Esophagus squamous epithelium (tissue), 5 donors: ENCODE data around the gene HIKESHI. TPM values are rescaled to one million over a fixed set of nuclear protein-coding genes. Genes with fewer than 3 reads are reported as not detected.
A peak's percentile ranks its signal among the peaks of the same experiment; 100 is the strongest.

Experiments used
- DNase-seq: peaks from one replicate; lab custom pipeline; 2025; lab: John Stamatoyannopoulos, UW
- H3K27ac ChIP-seq, 4 donors: fragments of 200-600 bp; sonication (generic); one replicate each; pipeline ENCODE4 v1.5.1; 2016 to 2019; ENCODE audit warnings: mild to moderate bottlenecking in 1 of 4
- H3K27me3 ChIP-seq, 4 donors: fragments of 200-600 bp; sonication (generic); 1 replicate in 3 of 4; 2 replicates in 1 of 4; pipeline versions ENCODE4 v1.5.1 to v1.6.0; 2017 to 2021; ENCODE audit warnings: antibody characterized with exemption in 1 of 4
- H3K36me3 ChIP-seq, 3 donors: fragments of 200-600 bp; sonication (generic); one replicate each; pipeline ENCODE4 v1.5.1; 2016 to 2019
- H3K4me1 ChIP-seq, 3 donors: fragments of 200-600 bp; sonication (generic); one replicate each; pipeline ENCODE4 v1.5.1; 2017 to 2019
- H3K4me3 ChIP-seq, 4 donors: fragments of 200-600 bp; sonication (generic); 1 replicate in 3 of 4; 2 replicates in 1 of 4; pipeline ENCODE4 v1.5.1; 2016 to 2019; ENCODE audit warnings: mild to moderate bottlenecking in 2 of 4, moderate library complexity in 1 of 4
- H3K9me3 ChIP-seq, 3 donors: fragments of 200-600 bp; sonication (generic); one replicate each; pipeline ENCODE4 v1.5.1; 2016 to 2019
- CTCF ChIP-seq, 6 experiments: fragments of 450-650 bp in 4 of 6; fragments of 200-600 bp in 2 of 6; sonication (generic) in 2 of 6; IDR thresholded peaks; one replicate each; pipeline ENCODE4 v1.5.1; 2016 to 2019; ENCODE audit warnings: antibody characterized with exemption in 6 of 6, mild to moderate bottlenecking in 4 of 6, moderate library complexity in 4 of 6
- POLR2A ChIP-seq, 4 donors: fragments of 450-650 bp; IDR thresholded peaks; one replicate each; pipeline ENCODE4 v1.6.1; 2017; ENCODE audit warnings: antibody characterized with exemption in 4 of 4, mild to moderate bottlenecking in 4 of 4, moderate library complexity in 3 of 4
- WGBS, 2 donors: methylation state at CpG; one replicate each; pipeline ENCODE4 v1.1.5; 2018; 5-methylcytosine and 5-hydroxymethylcytosine counted together
- intact Hi-C: fragments of 100-400 bp; cut with DNase I; formaldehyde crosslinking; loops from one replicate; pipeline ENCODE4 v1.15.0; 2022
- total RNA-seq, 4 donors: library from RNA; depleted of rRNA; stranded (reverse); fragments of >200 nt; gene quantifications; one replicate each; pipeline ENCODE4 v1.1.0, GENCODE V29; 2016
- donor health status: DM: yes; HTN: yes; CAD: no.

Gene HIKESHI, protein sequence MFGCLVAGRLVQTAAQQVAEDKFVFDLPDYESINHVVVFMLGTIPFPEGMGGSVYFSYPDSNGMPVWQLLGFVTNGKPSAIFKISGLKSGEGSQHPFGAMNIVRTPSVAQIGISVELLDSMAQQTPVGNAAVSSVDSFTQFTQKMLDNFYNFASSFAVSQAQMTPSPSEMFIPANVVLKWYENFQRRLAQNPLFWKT
- total RNA-seq = 10 to 100 TPM; 22.4 to 35.7 (median 33.9) TPM

DNA sequence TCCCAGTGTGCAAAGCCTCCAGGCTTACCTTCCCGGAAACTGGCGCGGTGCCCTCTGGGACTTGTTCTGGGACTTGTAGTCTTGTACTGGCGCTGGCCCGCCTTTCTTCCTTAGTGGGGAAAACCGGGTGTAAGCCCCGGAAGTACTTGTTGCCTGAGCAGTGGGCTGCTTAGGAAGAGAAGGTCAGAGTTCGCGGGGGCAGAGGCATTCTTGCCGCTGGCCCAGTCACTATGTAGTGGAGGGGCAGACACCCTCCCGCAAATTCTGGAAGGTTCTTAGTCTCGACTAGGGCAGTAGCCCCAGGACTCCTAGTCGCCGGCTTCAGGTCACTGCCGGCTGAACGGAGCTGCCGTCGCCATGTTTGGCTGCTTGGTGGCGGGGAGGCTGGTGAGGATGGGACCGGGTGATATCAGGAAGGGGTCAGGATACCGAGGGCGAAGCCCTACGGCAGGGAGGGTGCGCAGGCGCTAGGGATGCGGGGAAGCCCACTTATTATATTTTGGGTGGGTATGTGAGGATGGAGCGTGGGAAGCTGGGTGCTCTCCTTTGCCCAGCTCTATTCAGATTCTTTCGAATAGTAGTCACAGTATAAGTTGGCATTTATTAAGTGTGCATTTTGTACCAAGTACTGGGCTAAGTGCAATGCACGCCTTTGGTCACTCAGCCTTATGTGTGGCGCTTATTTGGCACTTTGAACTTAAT is at the start of gene HIKESHI:
Gene HIKESHI, plus strand, starts transcription at position 149 of the 702 bp plus-strand sequence. Its CDS starts 209 bp downstream, at position 358.
- DNase-seq = peak; percentile 89
- H3K36me3 ChIP-seq = peaks cover 0 to 5% (median 0%) of the 10 kb centered on the region in 3 donors
- H3K27ac ChIP-seq = peak within 1 kb of the TSS; percentile 80 to 94 (median 89)
- H3K4me3 ChIP-seq = peak within 1 kb of the TSS; percentile 70 to 95 (median 76)
- peak in 2 of 6 experiments; percentile 9 to 39 for TF ChIP-seq CTCF (IDR thresholded peaks at IDR 0.05)
- TF ChIP-seq POLR2A (IDR thresholded peaks at IDR 0.05) = peak in 3 of 4 donors; percentile 35 to 63 (median 44)
- WGBS, 2 donors = 1% methylated on average over 11 to 25 of the region's 30 CpGs
- no peaks in the 10 kb centered on the region for H3K9me3 ChIP-seq
- peaks cover 6 to 15% (median 12%) of the 10 kb centered on the region in 3 donors for H3K4me1 ChIP-seq
- intact Hi-C loops = no loop called here
- no peaks in the 10 kb centered on the region for H3K27me3 ChIP-seq

DNA sequence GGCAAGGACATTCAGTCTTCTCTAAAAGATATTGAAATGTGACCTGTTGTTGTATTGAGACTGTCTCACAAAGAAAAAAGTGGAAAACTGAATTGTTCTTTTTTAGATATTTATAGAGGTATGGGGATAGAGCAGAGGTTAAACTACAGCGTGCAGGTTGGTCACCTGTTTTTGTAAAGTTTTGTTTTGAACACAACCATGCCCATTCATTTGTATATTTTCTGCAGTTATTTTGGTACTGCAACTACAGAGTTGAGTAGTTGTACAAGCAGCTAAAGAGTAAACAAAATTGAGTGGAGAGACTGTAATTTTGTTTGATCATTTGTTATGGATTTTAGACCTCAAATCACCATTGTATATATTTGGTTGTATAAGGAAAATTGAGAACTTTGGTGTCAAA is 46.1 kb upstream of the HIKESHI start:
- Histone ChIP-seq H3K36me3 (peaks cover 0 to 69% (median 7%) of the 10 kb centered on the region in 3 donors), H3K27me3 (no peaks in the 10 kb centered on the region), H3K4me1 (no peaks in the 10 kb centered on the region), H3K27ac (no peak overlapping the region), H3K4me3 (no peak overlapping the region), H3K9me3 (no peaks in the 10 kb centered on the region)
- intact Hi-C loops = no loop called here
- DNase-seq = no peak
- TF ChIP-seq CTCF (IDR thresholded peaks at IDR 0.05) (no peak), POLR2A (IDR thresholded peaks at IDR 0.05) (no peak)
- 85 to 91% methylated on average over 1 of the region's 1 CpG for WGBS, 2 donors

GRCh38 chr11:86256608-86257007 is 45.4 kb upstream of the HIKESHI start:
- WGBS, 2 donors = 72 to 89% methylated on average over 6 of the region's 6 CpGs
- Histone ChIP-seq H3K4me3 (no peak overlapping the region), H3K9me3 (no peaks in the 10 kb centered on the region), H3K36me3 (peaks cover 0 to 76% (median 7%) of the 10 kb centered on the region in 3 donors), H3K4me1 (no peaks in the 10 kb centered on the region), H3K27ac (no peak overlapping the region), H3K27me3 (no peaks in the 10 kb centered on the region)
- intact Hi-C loops = no loop called here
- TF ChIP-seq CTCF (IDR thresholded peaks at IDR 0.05) = no peak
- no peak for TF ChIP-seq POLR2A (IDR thresholded peaks at IDR 0.05)
- DNase-seq = no peak

GRCh38 chr11:86257446-86257845 is 44.6 kb upstream of the HIKESHI start:
- TF ChIP-seq POLR2A (IDR thresholded peaks at IDR 0.05) (no peak), CTCF (IDR thresholded peaks at IDR 0.05) (no peak)
- no peak overlapping the region for H3K4me3 ChIP-seq
- intact Hi-C loops = no loop called here
- no peak for DNase-seq
- H3K4me1 ChIP-seq = no peaks in the 10 kb centered on the region
- H3K9me3 ChIP-seq = no peaks in the 10 kb centered on the region
- H3K27me3 ChIP-seq = no peaks in the 10 kb centered on the region
- H3K36me3 ChIP-seq = peaks cover 0 to 84% (median 7%) of the 10 kb centered on the region in 3 donors
- no peak overlapping the region for H3K27ac ChIP-seq

- Histone ChIP-seq H3K9me3 (no peaks in the 10 kb centered on the region), H3K4me3 (no peak overlapping the region), H3K36me3 (peaks cover 0 to 91% (median 7%) of the 10 kb centered on the region in 3 donors), H3K4me1 (no peaks in the 10 kb centered on the region), H3K27me3 (no peaks in the 10 kb centered on the region), H3K27ac (no peak overlapping the region)
- no peak for DNase-seq
- 17 to 25% methylated on average over 1 of the region's 1 CpG for WGBS, 2 donors
- intact Hi-C loops = no loop called here
- no peak for TF ChIP-seq POLR2A (IDR thresholded peaks at IDR 0.05)
- no peak for TF ChIP-seq CTCF (IDR thresholded peaks at IDR 0.05)
These were observed 42.3 kb upstream of the HIKESHI start for GRCh38 chr11:86259730-86260129.
